GM21423 (cell line): ENCODE measurements around the gene STK32B.
"Not testable (repeated sequence)": the region's sequence is repeated elsewhere in the genome, so short reads cannot be mapped to it uniquely, and the experiment has no call there.

Experiments used
- ATAC-seq: cut with Tn5 transposase; IDR thresholded peaks from one replicate; pipeline ENCODE4 v1.9.1; 2021; ENCODE audit warnings: mild to moderate bottlenecking, moderate library complexity; ENCODE audit not compliant: unreplicated experiment

The STK32B gene

DNA sequence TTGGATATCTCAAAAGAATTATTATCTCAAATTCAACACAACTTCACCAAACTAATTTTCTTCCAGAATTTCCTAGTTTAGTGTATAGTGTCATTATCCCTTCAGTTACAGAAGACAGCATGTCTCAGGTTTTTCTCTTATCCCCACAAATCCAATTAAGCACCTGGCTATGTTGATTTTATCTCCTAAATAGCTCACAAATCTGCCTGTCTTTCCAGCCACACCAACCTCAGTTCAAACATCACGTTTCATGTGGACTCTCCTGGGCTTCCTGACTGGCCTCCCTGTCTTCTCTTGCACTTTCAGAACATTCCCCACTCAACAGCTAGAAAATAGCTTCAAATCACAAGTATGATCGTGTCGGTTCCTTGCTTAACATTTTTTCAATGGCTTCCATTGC lies 14.8 kb downstream of the STK32B start:
- ATAC-seq, result no peak

DNA sequence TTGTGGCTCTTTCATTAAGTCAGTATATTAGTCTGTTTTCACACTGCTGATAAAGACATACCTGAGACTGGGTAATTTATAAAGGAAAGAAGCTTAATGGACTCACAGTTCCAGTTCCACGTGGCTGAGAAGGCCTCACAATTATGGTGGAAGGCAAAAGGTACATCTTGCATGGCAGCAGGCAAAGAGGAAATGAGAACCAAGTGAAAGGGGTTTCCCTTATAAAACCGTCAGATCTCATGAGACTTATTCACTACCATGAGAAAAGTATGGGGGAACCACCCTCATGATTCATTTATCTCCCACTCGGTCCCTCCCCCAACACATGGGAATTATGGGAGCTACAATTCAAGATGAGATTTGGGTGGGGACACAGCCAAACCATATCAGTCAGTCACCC lies 15.7 kb downstream of the STK32B start:
- ATAC-seq, result not testable (repeated sequence)

DNA sequence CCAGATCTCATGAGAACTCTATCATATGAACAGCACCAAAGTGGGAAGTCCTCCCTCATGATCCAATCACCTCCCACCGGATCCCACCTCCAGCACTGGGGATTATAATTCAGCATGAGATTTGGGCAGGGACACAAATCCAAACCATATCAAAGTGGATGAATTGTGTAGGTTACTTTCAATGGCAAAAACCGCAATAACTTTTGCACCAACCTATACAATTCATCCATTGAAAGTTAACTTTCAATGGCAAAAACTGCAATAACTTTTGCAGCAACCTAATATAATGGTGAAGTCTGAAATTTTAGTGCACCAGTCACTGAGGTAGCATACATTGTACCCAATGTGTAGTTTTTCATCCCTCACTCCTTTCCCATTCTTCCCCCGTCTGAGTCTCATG lies 16.6 kb downstream of the STK32B start:
- no peak for ATAC-seq

DNA sequence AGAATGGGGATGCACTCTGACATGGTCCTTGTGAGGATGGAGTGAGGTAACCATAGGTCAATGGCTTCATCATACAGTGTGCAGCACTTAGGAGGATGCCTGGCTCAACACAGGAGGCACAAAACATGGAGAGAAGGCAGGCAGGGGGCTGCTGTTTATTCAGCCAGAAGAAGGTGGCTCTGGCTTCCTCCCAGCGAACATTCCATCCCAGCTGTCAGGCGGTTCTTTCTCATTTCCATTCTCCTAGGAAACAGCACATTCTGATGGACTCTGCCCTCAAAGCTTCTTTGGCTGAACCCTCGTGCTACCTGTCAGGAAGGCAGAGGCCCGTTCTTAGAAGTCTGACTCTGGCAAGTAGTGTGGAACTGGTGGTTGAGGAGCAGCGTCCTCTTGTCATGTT lies 18.6 kb downstream of the STK32B start:
- ATAC-seq, result no peak

DNA sequence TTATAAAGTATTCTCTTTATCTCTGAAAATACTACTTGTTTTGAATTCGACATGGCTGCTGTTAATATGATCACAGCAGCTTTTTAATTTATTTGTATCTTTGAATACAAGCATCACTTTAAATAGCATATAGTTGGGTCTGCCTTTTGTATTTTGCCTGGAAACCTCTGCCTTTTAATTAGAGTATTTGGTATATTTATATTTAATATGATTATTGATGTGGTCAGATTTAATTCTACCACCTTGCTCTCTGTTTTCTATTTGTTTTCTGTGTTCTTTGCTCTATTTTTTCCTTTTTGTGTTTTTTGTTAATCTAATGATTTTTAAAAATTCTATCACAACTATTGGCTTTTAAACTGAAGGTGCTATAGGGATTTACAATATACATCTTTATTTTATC lies 21.7 kb downstream of the STK32B start:
- ATAC-seq, result no peak

DNA sequence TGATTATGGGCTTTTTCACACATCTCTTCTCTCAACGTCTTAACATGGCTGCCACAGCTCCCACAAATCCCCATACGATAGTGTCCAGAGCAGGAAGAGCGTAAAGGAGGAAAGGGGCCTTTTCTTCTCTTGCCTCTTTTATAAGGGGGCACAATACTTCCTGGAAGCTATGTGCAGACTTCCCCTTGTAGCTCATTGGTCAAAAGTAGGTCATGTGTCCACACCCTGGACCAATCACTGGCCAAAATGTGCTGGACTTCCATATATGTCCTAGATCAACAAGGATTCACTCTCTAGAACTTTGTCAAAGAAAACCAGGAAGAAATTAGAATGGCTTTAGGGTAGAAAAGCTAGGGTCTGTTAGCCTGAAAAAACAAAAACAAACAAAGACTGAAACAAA lies 26.7 kb downstream of the STK32B start:
- ATAC-seq, result no peak

DNA sequence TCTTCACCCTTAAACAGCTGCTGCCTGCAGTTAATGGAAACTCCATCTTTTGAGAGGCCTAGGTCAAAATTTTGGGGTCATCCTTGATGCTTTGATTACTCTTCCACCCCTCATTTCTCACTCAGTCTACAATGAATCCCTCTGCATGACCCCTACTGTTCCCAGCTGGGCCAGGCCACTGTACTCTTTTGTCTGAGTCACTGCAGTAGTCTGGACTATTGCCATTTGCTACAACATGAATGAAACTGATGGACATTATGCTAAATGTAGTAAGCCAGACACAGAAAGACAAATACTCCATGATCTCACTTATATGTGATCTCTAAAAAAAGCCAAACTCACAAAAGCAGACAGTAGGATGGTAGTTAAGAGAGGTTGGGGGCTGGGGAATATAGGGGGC lies 28.3 kb downstream of the STK32B start:
- no peak for ATAC-seq

DNA sequence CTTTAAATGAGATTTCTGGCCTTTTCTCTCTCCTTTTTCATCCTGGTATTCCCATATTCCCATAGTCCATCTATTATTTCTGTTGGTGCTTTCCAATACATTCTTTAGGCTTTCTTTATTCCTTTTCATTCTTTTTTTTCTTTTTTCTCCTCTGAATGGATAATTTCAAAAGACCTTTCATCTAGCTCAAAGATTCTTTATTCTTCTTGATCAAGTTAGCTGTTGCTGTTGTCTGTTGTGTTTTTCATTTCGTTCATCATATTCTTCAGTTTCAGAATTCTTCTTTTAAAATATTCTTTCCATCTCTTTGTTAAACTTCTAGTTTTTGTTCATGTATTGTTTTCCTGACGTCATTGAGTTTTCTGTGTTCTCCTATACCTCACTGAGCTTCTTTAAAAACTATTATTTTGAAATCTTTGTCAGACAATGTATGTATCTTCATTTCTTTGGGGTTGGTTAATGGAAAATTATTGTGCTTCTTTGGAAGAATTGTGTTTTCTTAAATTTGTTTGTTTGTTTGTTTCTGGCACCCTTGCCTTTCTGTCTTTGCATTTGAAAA lies 30.2 kb downstream of the STK32B start:
- ATAC-seq, result no peak

DNA sequence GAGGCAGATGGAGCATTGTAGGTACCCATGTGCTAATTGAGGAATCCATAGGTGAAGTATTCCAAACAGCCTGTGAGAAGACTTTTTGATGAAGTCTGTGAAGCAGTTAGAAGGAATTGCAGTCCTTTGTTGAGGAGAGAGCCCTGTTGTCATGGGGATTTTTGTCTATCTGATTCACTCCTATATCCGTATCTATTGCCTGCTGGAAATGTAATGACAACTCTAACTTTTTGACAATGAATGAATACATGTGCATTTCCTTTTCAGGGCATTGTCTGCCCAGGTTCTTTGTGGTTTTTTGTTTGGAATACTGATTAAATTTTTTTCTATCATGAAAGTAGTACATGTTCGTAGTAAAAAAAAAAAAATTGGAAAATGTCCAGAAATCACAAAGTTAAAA lies 31.1 kb downstream of the STK32B start:
- no peak for ATAC-seq

DNA sequence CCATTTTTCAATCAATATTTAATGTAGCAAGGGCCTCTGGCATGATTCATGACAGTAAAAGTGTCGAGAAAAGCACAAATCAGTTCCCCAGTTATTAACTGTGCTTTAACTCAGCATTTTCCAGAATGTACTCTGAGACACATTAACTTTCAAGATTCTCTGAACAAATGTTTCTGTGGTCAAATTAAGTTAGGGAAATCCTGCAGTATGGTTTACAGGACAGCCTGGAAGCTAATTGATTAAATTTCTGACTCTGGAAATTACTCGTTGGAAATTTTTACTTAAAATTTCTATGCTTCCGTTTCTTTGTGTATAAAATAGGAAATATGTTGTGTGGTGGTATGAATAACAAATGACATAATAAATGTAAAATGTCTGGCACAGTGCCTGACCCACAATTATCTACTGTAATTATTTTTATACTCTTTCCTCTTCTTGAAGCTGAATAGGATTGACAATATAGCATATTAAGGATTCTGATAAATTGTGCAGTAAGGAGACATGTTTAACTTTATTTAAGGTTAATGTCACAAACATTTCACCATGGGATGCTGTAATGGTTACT lies 33.7 kb downstream of the STK32B start:
- ATAC-seq, result no peak

DNA sequence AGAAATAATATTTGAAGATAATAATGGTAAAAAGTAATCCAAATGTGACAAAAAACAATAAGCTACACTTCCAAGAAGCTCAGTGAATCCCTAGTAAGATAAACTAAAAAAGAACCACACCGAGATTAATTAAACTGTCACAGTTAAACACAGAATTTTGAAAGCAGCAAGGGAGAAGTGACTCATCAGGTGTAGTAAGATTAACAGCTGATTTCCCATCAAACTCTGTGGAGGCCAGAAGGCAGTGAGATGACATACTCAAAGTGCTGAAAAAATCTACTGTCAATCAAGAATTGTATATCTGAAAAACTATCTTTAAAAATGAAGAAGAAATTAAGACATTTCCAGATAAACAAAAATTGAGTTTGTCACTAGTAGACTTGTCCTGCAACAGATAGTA lies 35.3 kb downstream of the STK32B start:
- no peak for ATAC-seq

DNA sequence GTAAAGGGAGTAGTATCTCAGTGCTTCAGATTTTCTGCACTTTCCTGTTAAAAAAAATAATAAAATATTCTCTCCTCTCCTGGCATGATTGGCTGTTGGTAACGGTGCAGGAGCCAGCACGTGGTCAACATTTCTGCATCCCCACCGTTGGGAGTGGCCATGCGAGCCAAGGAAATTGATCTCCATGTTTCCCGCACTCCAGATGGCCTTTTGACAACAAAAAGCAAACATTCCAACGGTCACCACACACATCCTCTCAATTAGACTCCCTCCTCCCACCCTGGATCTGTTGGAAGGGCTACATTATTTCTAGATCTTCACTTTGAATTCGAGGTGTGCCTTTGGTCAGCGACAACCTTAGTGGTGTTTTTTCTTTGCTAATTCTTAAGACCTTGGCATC lies 45.0 kb downstream of the STK32B start:
- no peak for ATAC-seq

DNA sequence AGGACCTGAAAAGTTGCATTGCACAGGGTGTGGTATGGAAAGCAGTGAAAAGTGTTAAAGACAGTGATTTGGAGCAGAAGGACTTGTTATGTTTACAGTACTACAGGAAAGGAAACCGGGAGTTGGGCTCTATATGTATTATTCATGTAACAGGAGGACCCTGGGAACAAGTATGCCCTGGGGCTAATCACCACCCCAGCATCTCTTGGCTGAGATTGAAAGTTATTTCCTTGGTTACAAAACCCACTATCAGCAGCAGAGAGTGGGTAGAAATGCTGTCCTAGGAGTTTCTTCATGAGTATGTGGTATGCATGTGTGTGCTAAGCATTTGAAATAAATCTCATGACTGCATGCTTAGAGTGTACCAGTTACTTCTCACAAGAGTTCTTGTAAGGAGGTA lies 46.9 kb downstream of the STK32B start:
- no peak for ATAC-seq

DNA sequence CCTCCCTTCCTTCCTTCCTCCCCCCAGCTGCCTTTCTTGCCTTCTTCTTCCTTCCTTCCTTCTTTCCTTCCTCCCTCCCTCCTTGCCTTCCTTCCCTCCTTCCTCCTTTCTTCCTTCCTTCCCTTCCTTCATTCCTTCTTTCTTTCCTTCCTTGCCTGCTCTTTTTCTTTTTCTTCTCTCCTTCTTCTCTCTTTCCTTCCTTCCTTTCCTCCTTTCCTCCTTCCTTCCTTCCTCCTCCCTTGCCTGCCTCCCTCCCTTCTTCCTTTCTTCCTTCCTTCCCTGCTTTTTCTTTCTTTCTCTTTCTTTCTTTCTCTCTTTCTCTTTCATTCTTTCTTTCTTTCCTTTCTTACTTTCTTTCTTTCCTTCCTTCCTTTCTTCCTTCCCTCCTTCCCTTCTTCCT lies 49.1 kb downstream of the STK32B start:
- ATAC-seq, result no peak

DNA sequence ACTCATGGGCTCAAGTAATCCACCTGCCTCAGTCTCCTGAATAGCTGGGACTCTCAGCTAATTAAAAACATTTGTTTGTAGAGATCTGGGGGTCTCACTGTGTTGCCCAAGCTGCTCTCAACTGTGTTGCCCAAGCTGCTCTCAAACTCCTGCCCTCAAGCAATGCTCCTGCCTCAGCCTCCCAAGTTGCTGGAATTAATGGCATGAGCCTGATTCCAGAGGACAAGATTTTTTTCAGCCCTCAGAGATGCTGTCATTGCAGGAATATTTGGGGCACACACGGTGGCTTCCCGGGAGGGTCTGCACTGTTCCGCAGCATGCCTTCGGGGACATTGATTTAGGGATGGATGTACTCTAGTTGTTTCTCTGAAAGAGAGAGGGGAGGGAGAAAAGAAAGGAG lies 49.7 kb downstream of the STK32B start:
- no peak for ATAC-seq

DNA sequence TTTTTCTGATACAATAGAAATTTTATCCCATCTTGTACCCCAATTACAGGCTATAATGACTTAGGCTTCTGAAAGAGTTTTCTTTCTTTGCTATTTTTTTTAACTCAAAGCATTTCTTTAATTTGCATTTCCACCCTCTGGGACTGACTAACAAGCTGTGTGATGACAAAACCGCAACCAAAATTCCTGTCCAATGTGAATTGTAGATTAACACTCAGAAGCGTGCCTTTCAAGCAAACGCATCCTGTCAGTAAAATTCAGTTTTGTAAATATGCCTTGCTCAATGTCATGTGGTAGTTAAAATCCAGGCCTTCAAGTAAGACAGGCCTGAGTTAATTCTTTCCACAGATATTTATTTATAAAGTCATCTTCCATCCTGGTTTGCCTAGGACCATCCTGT lies 50.3 kb downstream of the STK32B start:
- ATAC-seq, result no peak

DNA sequence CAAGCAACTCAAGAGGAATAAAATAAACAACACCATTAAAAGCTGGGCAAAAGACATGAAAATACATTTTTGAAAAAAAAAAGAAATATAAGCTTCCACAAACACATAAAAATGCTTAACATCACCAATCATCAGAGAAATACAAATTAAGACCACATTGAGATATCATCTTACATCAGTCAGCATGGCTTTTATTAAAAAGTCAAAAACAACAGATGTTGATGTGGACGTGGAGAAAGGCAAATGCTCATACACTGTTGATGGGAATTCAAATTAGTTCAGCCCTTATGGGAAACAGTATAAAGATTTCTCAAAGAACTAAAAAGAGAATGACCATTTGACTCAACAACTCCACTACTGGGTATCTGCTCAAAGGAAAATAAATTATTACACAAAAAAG lies 59.6 kb downstream of the STK32B start:
- ATAC-seq, result no peak

DNA sequence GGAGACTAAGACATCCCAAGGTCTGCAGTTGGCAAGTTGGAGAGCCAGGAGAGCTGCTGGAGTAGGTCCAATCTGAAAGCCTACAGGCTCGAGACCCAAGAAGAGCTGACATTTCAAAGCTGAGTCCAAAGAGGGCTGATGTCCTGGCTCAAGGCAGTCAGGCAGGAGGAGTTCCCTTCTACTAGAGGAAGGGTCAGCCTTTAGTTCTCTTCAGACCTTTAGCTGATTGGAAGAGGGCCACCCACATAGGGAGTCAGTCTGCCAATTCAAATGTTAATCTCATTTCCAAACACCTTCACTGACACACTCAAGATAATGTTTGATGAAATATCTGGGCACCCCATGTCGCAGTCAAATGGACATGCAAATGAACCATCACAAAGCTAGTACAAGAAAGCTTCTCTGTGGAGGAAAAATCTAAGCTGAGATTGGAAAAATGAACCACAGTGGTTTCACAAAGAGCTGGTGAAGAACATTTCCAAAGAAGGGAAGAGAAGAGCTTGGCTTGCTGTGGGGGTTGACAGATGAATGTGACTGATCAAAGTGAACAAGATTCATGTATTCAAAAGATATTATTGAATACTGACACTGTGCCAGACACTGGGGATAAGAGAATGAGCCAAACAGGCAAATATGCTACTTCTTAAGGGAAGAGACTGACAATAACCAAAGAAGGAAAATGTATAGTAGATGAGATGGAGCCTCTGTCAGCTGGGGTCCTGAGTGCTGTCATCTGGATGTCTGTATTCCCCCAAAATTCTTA lies 61.2 kb downstream of the STK32B start:
- ATAC-seq, result no peak

DNA sequence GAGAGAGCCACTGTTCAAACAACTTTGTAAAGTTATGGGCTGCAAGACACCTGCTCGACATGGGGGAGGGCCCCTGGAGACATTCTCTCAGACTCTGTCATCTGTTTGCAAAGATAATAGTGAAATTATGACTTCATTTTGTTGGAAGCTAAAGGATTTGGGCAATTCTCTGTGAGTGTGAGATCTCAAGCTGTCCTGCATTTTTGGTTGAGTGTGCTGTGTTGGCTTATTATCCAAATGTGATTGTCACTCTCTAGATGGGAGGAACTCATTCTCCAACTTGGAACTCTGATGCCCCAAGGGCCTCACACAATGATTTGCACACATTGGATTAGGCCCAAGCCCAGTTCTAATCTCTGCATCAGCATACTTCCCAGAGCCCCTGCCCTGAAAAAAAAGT lies 63.7 kb downstream of the STK32B start:
- ATAC-seq, result no peak

DNA sequence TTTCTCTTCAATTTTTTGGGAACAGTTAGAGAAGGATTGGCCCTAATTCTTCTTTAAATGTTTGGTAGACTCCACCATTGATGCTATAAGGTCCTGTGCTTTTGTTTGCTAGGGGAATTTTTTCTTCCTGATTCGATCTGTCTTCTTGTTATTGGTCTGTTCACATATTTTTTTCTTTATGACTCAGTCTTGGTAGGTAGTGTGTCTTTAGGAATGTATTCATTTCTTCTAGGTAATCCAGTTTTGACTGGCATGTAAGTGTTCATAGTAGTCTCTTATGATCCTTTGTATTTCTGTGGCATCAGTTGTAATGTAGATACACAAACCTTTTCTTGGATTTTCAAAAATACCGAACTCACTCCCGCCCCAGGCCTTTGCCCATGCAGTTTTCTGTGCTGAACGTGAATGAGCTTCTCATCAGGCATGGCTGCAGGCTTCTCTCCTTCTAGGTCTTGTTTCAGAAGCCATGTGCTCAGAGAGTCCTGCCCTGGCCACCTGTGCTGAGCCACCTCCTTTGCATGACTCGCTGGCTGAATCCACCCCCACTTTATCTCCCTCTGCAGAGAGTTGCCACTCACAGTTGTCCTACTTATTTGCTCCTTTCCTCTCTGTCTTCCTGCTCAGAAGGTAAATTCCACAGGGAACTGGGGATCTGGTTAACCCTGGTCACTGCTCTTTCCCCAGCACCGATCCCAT lies 67.0 kb downstream of the STK32B start:
- no peak for ATAC-seq

DNA sequence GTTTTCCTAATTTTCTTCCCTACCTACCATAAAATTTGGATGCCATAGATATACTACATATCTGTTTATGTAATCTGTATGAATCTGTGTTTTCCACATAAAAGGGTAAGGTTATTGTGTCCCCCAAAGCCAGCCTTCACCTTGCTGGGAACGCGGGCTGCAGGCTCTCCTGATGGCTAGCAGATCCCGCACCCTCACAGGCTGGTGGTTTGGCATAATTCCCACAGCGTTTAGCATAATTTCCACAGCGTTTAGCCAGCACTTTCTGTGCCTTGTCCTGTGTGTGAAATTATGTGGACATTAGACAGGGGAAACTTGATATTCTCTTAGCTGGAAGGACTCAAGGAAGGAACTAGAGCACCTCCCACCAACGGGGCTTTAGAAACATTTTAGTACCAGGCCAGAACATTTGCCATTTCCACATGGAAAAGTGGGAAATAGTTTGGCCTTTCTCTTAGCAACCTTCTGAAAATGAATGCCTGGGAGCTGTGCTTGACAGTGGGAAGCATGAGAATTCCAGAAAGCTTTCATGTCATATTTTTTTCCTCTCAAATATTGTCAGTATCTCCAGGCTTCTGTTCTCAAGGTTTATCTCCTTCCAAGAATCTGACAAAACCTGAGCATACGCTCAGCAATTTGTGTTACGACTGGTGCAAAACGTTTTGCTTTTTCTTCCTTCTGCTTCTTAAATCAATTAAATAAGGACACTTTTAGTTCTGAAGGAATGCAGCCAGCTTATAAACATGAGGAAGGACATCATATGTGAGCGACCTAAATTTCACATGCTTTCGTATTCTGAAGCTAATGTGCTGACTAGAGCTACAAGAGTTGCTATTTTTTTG lies 67.9 kb downstream of the STK32B start:
- no peak for ATAC-seq
